HCT116 (cell line): ENCODE measurements around the gene NEURL2. TPM values are rescaled to one million over a fixed set of nuclear protein-coding genes. Genes with fewer than 3 reads are reported as not detected.
A peak's percentile ranks its signal among the peaks of the same experiment; 100 is the strongest.

Experiments
- ATAC-seq: fragments of 200-7000 bp; cut with Tn5 transposase; 2 replicates; pipeline ENCODE4 v1.9.1; 2020; ENCODE audit warnings: mild to moderate bottlenecking, moderate library complexity
- BruUV-seq: library from RNA; stranded (reverse); fragments of 400-500 nt; replicated peaks from 2 replicates; lab custom pipeline; 2021; lab: Mats Ljungman, UMichigan
- CTCF ChIA-PET: fragments of 300-600 bp; sonication (Branson Sonifier 250); formaldehyde crosslinking; loops from one replicate; lab custom pipeline; 2021; ENCODE audit warnings: antibody characterized with exemption; lab: Charles Lee
- POLR2A ChIA-PET: fragments of 300-600, 350-600 bp; sonication (Branson Sonifier 250); formaldehyde crosslinking; loops from one replicate; lab custom pipeline; 2021; ENCODE audit warnings: antibody characterized with exemption; lab: Charles Lee
- RAD21 ChIA-PET, 2 experiments: fragments of 300-600 bp; sonication (Branson Sonifier 250); formaldehyde crosslinking; loops; one replicate each; lab custom pipeline; 2023; ENCODE audit warnings: low total read pairs in 2 of 2; ENCODE audit not compliant: uncharacterized antibody in 2 of 2, unreplicated experiment in 2 of 2, low non-redundant PET in 1 of 2; lab: Charles Lee
- DNase-seq: peaks from one replicate; pipeline ENCODE4 v3.0.0-alpha.2; 2010; ENCODE audit warnings: low read depth, low spot score
- H2AFZ ChIP-seq: fragments of 200-600 bp; shearing (Covaris generic), sonication (generic); 2 replicates; pipeline ENCODE4 v1.6.1; 2017; ENCODE audit warnings: low read depth, mixed run types, mixed read lengths, antibody characterized with exemption, low read length; ENCODE audit not compliant: poor library complexity, severe bottlenecking
- H3K27ac ChIP-seq: 2 replicates; pipeline ENCODE4 v1.5.1; 2012; ENCODE audit warnings: low read depth, low read length
- H3K27me3 ChIP-seq: fragments of 200-600 bp; sonication (generic); 2 replicates; pipeline ENCODE4 v1.6.1; 2016; ENCODE audit warnings: mixed run types, low read length, mixed read lengths; ENCODE audit not compliant: insufficient read depth
- H3K36me3 ChIP-seq, 2 experiments: fragments of 200-500 bp in 1 of 2; fragments of 200-600 bp in 1 of 2; sonication (Bioruptor generic) in 1 of 2; sonication (generic) in 1 of 2; 2 replicates each; pipeline versions ENCODE4 v1.5.1 to v1.6.1; 2014 to 2016; ENCODE audit warnings: low read length in 2 of 2, inconsistent platforms in 1 of 2, mixed read lengths in 1 of 2, mixed run types in 1 of 2; ENCODE audit not compliant: insufficient read depth in 2 of 2, control insufficient read depth in 1 of 2
- H3K4me1 ChIP-seq, 2 experiments: fragments of 200-600 bp in 1 of 2; sonication (generic) in 1 of 2; 2 replicates each; pipeline versions ENCODE4 v1.5.1 to v1.6.1; 2012 to 2017; ENCODE audit warnings: low read length in 2 of 2, inconsistent platforms in 1 of 2, mild to moderate bottlenecking in 1 of 2, mixed read lengths in 1 of 2, mixed run types in 1 of 2, moderate library complexity in 1 of 2; ENCODE audit not compliant: insufficient read depth in 2 of 2, control insufficient read depth in 1 of 2
- H3K4me2 ChIP-seq: fragments of 200-600 bp; sonication (generic); 2 replicates; pipeline ENCODE4 v1.6.1; 2017; ENCODE audit warnings: mixed run types, low read length, mixed read lengths
- H3K4me3 ChIP-seq, 2 experiments: fragments of 200-600 bp in 1 of 2; sonication (generic) in 1 of 2; replicated peaks in 1 of 2; 2 replicates each; pipeline ENCODE4 v1.5.1; 2011 to 2016; ENCODE audit warnings: low read length in 2 of 2, control low read depth in 1 of 2, low read depth in 1 of 2, mild to moderate bottlenecking in 1 of 2, mixed read lengths in 1 of 2, mixed run types in 1 of 2
- H3K79me2 ChIP-seq: fragments of 200-600 bp; sonication (generic); 2 replicates; pipeline ENCODE4 v1.6.1; 2017; ENCODE audit warnings: mild to moderate bottlenecking, mixed run types, low read length, moderate library complexity, mixed read lengths; ENCODE audit not compliant: insufficient read depth
- H3K9ac ChIP-seq: fragments of 200-600 bp; sonication (generic); 2 replicates; pipeline ENCODE4 v1.6.1; 2016; ENCODE audit warnings: low read length, mixed read lengths
- H3K9me2 ChIP-seq: fragments of 200-600 bp; sonication (generic), shearing (Covaris generic); 2 replicates; pipeline ENCODE4 v1.6.1; 2017; ENCODE audit warnings: mixed run types, mild to moderate bottlenecking, moderate library complexity; ENCODE audit not compliant: insufficient read depth
- H3K9me3 ChIP-seq, 2 experiments: fragments of 200-500 bp in 1 of 2; fragments of 200-600 bp in 1 of 2; sonication (Bioruptor generic) in 1 of 2; sonication (generic) in 1 of 2; 2 replicates each; pipeline ENCODE4 v1.6.1; 2014 to 2017; ENCODE audit warnings: low read length in 2 of 2, mixed read lengths in 2 of 2, inconsistent platforms in 1 of 2, low read depth in 1 of 2, mild to moderate bottlenecking in 1 of 2, mixed run types in 1 of 2, moderate library complexity in 1 of 2; ENCODE audit not compliant: control insufficient read depth in 1 of 2, insufficient read depth in 1 of 2
- H4K20me1 ChIP-seq: fragments of 200-600 bp; sonication (generic), shearing (Covaris generic); 2 replicates; pipeline ENCODE4 v1.6.1; 2017; ENCODE audit warnings: mixed run types, mild to moderate bottlenecking, moderate library complexity; ENCODE audit not compliant: insufficient read depth
- CBX3 ChIP-seq: IDR thresholded peaks from 2 replicates; pipeline ENCODE4 v1.6.1; 2012; ENCODE audit warnings: low read depth
- CEBPB ChIP-seq: IDR thresholded peaks from 2 replicates; pipeline ENCODE4 v1.6.1; 2012; ENCODE audit warnings: low read depth
- ELF1 ChIP-seq: IDR thresholded peaks from 2 replicates; pipeline ENCODE4 v1.6.1; 2012; ENCODE audit warnings: low read depth, borderline replicate concordance
- EZH2 ChIP-seq: fragments of 200-600 bp; sonication (generic); IDR thresholded peaks from 2 replicates; pipeline ENCODE4 v1.6.1; 2017; ENCODE audit warnings: antibody characterized with exemption, mixed run types
- EZH2phosphoT487 ChIP-seq: fragments of 200-600 bp; IDR thresholded peaks from 2 replicates; pipeline ENCODE4 v1.6.1; 2018; ENCODE audit warnings: antibody characterized with exemption, borderline replicate concordance
- FOSL1 ChIP-seq: IDR thresholded peaks from 2 replicates; pipeline ENCODE4 v1.6.1; 2012; ENCODE audit warnings: low read depth
- JUND ChIP-seq: IDR thresholded peaks from 2 replicates; pipeline ENCODE4 v1.6.1; 2012
- POLR2A ChIP-seq: IDR thresholded peaks from 2 replicates; pipeline ENCODE4 v1.7.0; 2011; ENCODE audit warnings: borderline replicate concordance; ENCODE audit not compliant: insufficient read depth, insufficient read length; ENCODE audit errors: extremely low read depth
- RAD21 ChIP-seq: IDR thresholded peaks from 2 replicates; pipeline ENCODE4 v1.6.1; 2012; ENCODE audit warnings: low read depth, mild to moderate bottlenecking
- SP1 ChIP-seq: IDR thresholded peaks from 2 replicates; pipeline ENCODE4 v1.6.1; 2012; ENCODE audit warnings: low read depth
- SRF ChIP-seq: IDR thresholded peaks from 2 replicates; pipeline ENCODE4 v1.6.1; 2012; ENCODE audit warnings: low read depth
- TCF7L2 ChIP-seq: IDR thresholded peaks from 2 replicates; pipeline ENCODE4 v1.7.0; 2011; ENCODE audit warnings: borderline replicate concordance, inconsistent platforms; ENCODE audit not compliant: insufficient read depth, insufficient read length; ENCODE audit errors: extremely low read depth
- YY1 ChIP-seq: IDR thresholded peaks from 2 replicates; pipeline ENCODE4 v1.6.1; 2011; ENCODE audit warnings: low read length, low read depth, moderate library complexity, mild to moderate bottlenecking; ENCODE audit not compliant: insufficient replicate concordance; ENCODE audit errors: extremely low read depth
- ZFX ChIP-seq: fragments of 450-650 bp; IDR thresholded peaks from 2 replicates; pipeline ENCODE4 v1.6.1; 2017
- ZNF274 ChIP-seq: fragments of 200-500 bp; sonication (Bioruptor generic); IDR thresholded peaks from 2 replicates; pipeline ENCODE4 v1.6.1; 2014; ENCODE audit warnings: mild to moderate bottlenecking, low read depth, low read length, inconsistent platforms
- intact Hi-C: fragments of 100-400 bp; cut with micrococcal nuclease; formaldehyde crosslinking; loops from 2 replicates; pipeline ENCODE4 v1.10.0; 2022
- total RNA-seq: library from RNA; stranded (reverse); gene quantifications from one replicate; pipeline ENCODE4 v1.2.1, GENCODE V29; 2021; ENCODE audit not compliant: unreplicated experiment
- TF ChIP-seq, protein P1 (sequence below): IDR thresholded peaks from 2 replicates; pipeline ENCODE4 v1.6.1; 2012
- TF ChIP-seq, protein P2 (sequence below), 3 experiments: fragments of 200-600 bp in 1 of 3; sonication (generic) in 1 of 3; IDR thresholded peaks in 2 of 3; conservative IDR thresholded peaks in 1 of 3; 2 replicates each; pipeline ENCODE4 v1.5.1; 2012 to 2017; ENCODE audit warnings: low read depth in 2 of 3, low read length in 2 of 3, antibody characterized with exemption in 1 of 3, borderline replicate concordance in 1 of 3, control low read depth in 1 of 3, mild to moderate bottlenecking in 1 of 3, mixed read lengths in 1 of 3, mixed run types in 1 of 3, moderate library complexity in 1 of 3; ENCODE audit not compliant: insufficient read depth in 1 of 3
- TF ChIP-seq, protein P3 (sequence below): IDR thresholded peaks from 2 replicates; pipeline ENCODE4 v1.6.1; 2012; ENCODE audit warnings: low read depth

NEURL2 gene
- total RNA-seq, 1 experiment from 2014 or later: 0.96 TPM

DNA sequence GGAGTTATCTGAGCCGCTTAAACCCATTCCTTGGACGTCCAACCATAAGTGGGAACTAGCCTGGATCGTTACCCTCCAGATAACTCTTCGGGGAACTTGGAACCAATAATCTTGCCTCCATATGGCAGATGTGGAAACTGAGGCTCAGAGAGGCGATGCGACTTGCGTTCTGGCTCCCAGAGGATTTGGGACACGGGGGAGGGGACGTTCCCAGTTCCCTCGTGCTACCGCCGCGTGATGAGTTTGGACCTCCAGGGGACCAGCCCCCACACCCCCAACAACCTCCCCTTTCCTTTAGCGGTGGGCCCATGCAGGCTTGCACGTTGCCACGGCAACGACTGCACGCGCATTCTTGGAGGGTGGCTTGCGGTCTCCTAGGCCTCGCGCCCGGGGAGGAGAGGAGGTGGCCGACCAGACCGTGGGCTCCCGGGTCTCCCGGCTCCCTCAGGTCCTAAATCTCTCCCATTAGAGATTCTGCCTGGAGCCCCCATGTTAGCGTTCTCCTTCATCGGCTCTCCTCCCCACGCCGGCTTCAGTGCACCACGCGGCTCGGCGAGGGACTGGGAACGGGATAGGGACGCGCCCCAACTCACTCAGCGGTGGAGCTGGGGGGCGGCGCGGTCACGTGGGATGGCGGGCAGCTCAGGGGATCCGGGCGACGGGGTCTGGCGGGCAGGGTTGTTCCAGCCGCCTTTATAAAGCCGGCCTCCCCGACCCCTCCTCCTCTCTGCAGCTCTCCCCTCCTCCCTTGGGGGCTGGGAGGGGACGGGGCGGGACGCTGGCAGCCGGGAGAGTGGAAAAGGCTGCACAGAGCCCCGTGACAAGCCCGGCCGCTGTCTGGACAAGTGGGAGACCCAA lies 20.7 kb upstream of the NEURL2 start, which contains the start of gene PLTP:
Gene PLTP, minus strand, starts transcription at position 670 of the 858 bp plus-strand sequence. CDS start 703 bp downstream, outside the sequence.
- no peak within 1 kb of the TSS for H3K4me3 ChIP-seq
- H3K79me2 ChIP-seq: no peaks in the 10 kb centered on the region
- intact Hi-C loops: no loop called here
- no peaks in the 10 kb centered on the region for H4K20me1 ChIP-seq
- RAD21 ChIA-PET: no interaction called here
- H3K9ac ChIP-seq: no peak within 1 kb of the TSS
- peak within 1 kb of the TSS; percentile 47 for H3K4me2 ChIP-seq
- peaks cover 0 to 15% of the 10 kb centered on the region in 2 experiments; a peak in 3 of 4 replicates for H3K4me1 ChIP-seq
- no peaks in the 10 kb centered on the region for H3K36me3 ChIP-seq
- no peaks in the 10 kb centered on the region for H3K27me3 ChIP-seq
- no peak within 1 kb of the TSS for H3K27ac ChIP-seq
- no TSS peak for BruUV-seq
- POLR2A ChIA-PET: no interaction called here
- ATAC-seq (no peak), DNase-seq (no peak)
- H3K9me3 ChIP-seq: no peaks in the 10 kb centered on the region
- H2AFZ ChIP-seq: no peak within 1 kb of the TSS
- CTCF ChIA-PET: no interaction called here
- no peaks in the 10 kb centered on the region for H3K9me2 ChIP-seq
- no peak for TF ChIP-seq YY1
- no peak for TF ChIP-seq SRF
- no peak for TF ChIP-seq SP1
- no peak for TF ChIP-seq CEBPB
- TF ChIP-seq FOSL1: no peak
- no peak for TF ChIP-seq RAD21
- no peak for TF ChIP-seq ZFX
- TF ChIP-seq, protein P1, sequence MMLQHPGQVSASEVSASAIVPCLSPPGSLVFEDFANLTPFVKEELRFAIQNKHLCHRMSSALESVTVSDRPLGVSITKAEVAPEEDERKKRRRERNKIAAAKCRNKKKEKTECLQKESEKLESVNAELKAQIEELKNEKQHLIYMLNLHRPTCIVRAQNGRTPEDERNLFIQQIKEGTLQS: no peak
- no peak for TF ChIP-seq CBX3
- TF ChIP-seq POLR2A: no peak
- no peak for TF ChIP-seq TCF7L2
- TF ChIP-seq ZNF274: no peak
- TF ChIP-seq JUND: no peak
- no peak for TF ChIP-seq EZH2
- TF ChIP-seq EZH2phosphoT487: no peak
- no peak for TF ChIP-seq ELF1
- TF ChIP-seq, protein P2, sequence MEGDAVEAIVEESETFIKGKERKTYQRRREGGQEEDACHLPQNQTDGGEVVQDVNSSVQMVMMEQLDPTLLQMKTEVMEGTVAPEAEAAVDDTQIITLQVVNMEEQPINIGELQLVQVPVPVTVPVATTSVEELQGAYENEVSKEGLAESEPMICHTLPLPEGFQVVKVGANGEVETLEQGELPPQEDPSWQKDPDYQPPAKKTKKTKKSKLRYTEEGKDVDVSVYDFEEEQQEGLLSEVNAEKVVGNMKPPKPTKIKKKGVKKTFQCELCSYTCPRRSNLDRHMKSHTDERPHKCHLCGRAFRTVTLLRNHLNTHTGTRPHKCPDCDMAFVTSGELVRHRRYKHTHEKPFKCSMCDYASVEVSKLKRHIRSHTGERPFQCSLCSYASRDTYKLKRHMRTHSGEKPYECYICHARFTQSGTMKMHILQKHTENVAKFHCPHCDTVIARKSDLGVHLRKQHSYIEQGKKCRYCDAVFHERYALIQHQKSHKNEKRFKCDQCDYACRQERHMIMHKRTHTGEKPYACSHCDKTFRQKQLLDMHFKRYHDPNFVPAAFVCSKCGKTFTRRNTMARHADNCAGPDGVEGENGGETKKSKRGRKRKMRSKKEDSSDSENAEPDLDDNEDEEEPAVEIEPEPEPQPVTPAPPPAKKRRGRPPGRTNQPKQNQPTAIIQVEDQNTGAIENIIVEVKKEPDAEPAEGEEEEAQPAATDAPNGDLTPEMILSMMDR (IDR thresholded peaks at IDR 0.05 in 2 of 3, conservative IDR thresholded peaks at IDR 0.05 in 1 of 3; ENCODE audit: borderline replicate concordance in 1 of 3, insufficient read depth in 1 of 3, low read depth in 2 of 3, low read length in 2 of 3): no peak
- TF ChIP-seq, protein P3, sequence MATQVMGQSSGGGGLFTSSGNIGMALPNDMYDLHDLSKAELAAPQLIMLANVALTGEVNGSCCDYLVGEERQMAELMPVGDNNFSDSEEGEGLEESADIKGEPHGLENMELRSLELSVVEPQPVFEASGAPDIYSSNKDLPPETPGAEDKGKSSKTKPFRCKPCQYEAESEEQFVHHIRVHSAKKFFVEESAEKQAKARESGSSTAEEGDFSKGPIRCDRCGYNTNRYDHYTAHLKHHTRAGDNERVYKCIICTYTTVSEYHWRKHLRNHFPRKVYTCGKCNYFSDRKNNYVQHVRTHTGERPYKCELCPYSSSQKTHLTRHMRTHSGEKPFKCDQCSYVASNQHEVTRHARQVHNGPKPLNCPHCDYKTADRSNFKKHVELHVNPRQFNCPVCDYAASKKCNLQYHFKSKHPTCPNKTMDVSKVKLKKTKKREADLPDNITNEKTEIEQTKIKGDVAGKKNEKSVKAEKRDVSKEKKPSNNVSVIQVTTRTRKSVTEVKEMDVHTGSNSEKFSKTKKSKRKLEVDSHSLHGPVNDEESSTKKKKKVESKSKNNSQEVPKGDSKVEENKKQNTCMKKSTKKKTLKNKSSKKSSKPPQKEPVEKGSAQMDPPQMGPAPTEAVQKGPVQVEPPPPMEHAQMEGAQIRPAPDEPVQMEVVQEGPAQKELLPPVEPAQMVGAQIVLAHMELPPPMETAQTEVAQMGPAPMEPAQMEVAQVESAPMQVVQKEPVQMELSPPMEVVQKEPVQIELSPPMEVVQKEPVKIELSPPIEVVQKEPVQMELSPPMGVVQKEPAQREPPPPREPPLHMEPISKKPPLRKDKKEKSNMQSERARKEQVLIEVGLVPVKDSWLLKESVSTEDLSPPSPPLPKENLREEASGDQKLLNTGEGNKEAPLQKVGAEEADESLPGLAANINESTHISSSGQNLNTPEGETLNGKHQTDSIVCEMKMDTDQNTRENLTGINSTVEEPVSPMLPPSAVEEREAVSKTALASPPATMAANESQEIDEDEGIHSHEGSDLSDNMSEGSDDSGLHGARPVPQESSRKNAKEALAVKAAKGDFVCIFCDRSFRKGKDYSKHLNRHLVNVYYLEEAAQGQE: no peak
